ENCODE data around the gene RAB28.

RAB28 gene

DNA sequence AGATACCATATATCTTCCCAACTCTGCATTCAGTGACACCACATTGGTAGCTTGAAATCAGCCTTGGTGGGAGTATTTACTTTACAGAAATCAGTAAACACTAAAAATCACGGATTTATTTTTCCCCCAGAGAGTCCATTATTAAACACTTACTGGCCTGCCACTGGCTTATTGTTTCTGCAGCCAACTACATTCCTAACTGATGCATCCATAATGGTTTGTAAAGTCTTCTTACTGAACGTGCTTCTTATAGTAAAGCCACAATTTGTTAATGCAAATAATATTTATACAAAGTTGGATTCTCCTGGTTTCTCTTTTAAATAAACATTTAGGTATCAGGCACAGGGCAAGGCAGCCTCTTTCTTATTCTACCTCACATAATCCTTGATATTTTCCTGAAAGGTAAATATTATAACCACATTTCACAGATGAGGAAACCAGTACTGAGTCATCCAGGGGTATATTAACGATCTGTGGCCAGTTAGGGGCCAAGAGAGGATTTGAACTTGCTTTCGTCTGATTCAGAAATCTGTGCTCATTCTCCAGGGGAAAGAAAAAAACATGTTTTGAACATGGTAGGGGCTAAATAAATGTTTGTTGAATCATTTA is 136.5 kb downstream of the RAB28 start:
- 85 to 88% methylated on average over 2 to 3 of the region's 4 CpGs for WGBS, 2 experiments (ENCODE audit: insufficient coverage in 2 of 2)
- Histone ChIP-seq H3K27ac (ENCODE audit: low read depth, low read length, severe bottlenecking) (no peak overlapping the region), H3K9me3 (ENCODE audit: control insufficient read depth, low read length) (no peaks in the 10 kb centered on the region)

DNA sequence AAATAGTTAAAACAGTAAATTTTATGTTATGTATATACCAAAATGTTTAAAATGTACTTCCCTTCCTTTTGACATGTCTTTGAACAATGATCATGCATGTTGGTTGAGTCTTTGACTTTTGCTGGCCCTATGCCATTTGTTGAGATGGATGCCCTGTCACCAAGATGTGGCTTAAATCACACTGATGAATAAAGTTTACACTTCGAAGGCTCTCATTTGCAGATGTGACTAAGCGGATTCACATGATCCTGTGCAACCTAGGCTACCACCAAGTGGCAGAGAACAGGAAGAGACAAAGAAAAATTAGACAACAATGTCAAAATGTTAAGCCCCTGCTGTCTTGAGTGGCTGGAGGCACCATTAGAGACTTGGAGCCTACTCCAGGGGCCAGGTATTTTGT is 139.9 kb downstream of the RAB28 start:
- Histone ChIP-seq H3K4me1 (ENCODE audit: control insufficient read depth, insufficient read depth, low read length, poor library complexity, severe bottlenecking) (peaks cover 6% of the 10 kb centered on the region), H3K27ac (ENCODE audit: low read depth, low read length, severe bottlenecking) (no peak overlapping the region), H3K36me3 (ENCODE audit: control insufficient read depth, insufficient read depth, low read length) (no peaks in the 10 kb centered on the region), H3K9me3 (ENCODE audit: control insufficient read depth, low read length) (no peaks in the 10 kb centered on the region), H3K4me3 (ENCODE audit: extremely low read depth, insufficient read depth, low read length, poor library complexity, severe bottlenecking) (no peak overlapping the region)
- WGBS, 2 experiments (ENCODE audit: insufficient coverage in 2 of 2), result 96 to 100% methylated on average over 2 of the region's 2 CpGs

More for the DNA sequence above, 136.5 kb downstream of the RAB28 start:
- Histone ChIP-seq H3K36me3 (ENCODE audit: control insufficient read depth, insufficient read depth, low read length) (no peaks in the 10 kb centered on the region), H3K4me1 (ENCODE audit: control insufficient read depth, insufficient read depth, low read length, poor library complexity, severe bottlenecking) (peaks cover 6% of the 10 kb centered on the region), H3K4me3 (ENCODE audit: extremely low read depth, insufficient read depth, low read length, poor library complexity, severe bottlenecking) (no peak overlapping the region)

DNA sequence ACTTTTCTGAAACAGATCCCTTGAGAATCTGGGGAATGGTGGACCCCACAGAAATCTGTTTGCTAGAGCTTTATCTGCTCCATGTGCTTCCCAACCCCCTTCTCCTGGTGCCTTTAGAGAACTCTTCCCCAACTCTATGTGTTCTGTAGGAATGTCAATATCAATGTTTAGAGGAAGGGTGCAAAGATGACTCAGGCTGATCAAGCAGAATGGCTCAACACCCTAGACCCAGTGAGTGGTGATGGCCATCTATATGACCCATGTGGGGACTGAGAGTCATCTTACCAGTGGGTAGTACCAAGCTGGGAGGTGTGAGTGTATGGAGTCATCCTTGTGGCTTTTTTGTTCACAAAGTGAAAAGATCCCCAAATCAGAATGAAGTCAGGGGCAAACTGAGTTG is 143.5 kb downstream of the RAB28 start:
- H3K27ac ChIP-seq (ENCODE audit: low read depth, low read length, severe bottlenecking), result no peak overlapping the region
- no peaks in the 10 kb centered on the region for H3K4me1 ChIP-seq (ENCODE audit: control insufficient read depth, insufficient read depth, low read length, poor library complexity, severe bottlenecking)
- H3K4me3 ChIP-seq (ENCODE audit: extremely low read depth, insufficient read depth, low read length, poor library complexity, severe bottlenecking), result no peak overlapping the region
- H3K36me3 ChIP-seq (ENCODE audit: control insufficient read depth, insufficient read depth, low read length), result no peaks in the 10 kb centered on the region
- no peaks in the 10 kb centered on the region for H3K9me3 ChIP-seq (ENCODE audit: control insufficient read depth, low read length)

DNA sequence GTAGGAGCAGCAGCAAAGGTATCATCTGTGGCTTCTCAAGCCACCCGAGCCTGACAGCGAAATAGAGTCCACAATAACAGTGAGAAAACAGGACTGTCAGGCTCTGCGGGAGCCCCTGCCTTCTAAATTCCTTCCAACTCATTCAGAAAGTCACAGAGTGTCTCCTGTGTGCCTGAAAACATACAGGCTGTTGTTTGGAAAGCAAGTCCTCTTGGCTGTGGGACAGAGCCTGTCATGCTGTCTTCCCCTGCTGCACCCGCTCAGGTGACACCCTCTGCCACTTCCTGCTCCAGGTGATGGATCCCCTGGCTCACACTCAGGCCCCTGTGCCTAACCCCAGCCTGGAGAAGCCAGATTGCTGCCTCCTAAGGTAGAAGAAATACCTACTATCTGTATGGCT is 152.3 kb downstream of the RAB28 start:
- Histone ChIP-seq H3K27ac (ENCODE audit: low read depth, low read length, severe bottlenecking) (no peak overlapping the region), H3K4me3 (ENCODE audit: extremely low read depth, insufficient read depth, low read length, poor library complexity, severe bottlenecking) (no peak overlapping the region), H3K36me3 (ENCODE audit: control insufficient read depth, insufficient read depth, low read length) (no peaks in the 10 kb centered on the region), H3K9me3 (ENCODE audit: control insufficient read depth, low read length) (no peaks in the 10 kb centered on the region), H3K4me1 (ENCODE audit: control insufficient read depth, insufficient read depth, low read length, poor library complexity, severe bottlenecking) (no peaks in the 10 kb centered on the region)
- 91 to 95% methylated on average over 3 to 4 of the region's 4 CpGs for WGBS, 2 experiments (ENCODE audit: insufficient coverage in 2 of 2)

DNA sequence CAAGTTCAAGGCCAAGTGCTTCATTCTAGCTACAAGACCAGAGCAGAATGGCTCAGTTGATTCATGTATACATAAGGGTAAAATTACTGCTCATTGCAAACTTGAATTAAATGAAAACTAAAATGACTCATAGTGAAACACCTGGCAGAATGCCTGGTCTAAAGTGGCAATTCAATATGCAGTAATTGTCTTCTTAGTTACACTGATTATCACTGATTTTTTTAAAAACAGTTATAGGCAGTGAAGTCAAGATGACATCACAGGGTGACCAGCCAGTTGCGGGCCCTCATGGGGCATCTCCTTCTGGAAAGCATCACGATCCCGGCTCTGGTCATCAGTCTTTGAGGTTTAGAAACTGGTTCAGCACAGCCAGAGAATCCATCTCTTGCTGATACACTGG is 154.2 kb downstream of the RAB28 start:
- Histone ChIP-seq H3K4me1 (ENCODE audit: control insufficient read depth, insufficient read depth, low read length, poor library complexity, severe bottlenecking) (no peaks in the 10 kb centered on the region), H3K4me3 (ENCODE audit: extremely low read depth, insufficient read depth, low read length, poor library complexity, severe bottlenecking) (no peak overlapping the region), H3K27ac (ENCODE audit: low read depth, low read length, severe bottlenecking) (no peak overlapping the region), H3K36me3 (ENCODE audit: control insufficient read depth, insufficient read depth, low read length) (no peaks in the 10 kb centered on the region), H3K9me3 (ENCODE audit: control insufficient read depth, low read length) (no peaks in the 10 kb centered on the region)
- 95 to 97% methylated on average over 3 of the region's 3 CpGs for WGBS, 2 experiments (ENCODE audit: insufficient coverage in 2 of 2)

DNA sequence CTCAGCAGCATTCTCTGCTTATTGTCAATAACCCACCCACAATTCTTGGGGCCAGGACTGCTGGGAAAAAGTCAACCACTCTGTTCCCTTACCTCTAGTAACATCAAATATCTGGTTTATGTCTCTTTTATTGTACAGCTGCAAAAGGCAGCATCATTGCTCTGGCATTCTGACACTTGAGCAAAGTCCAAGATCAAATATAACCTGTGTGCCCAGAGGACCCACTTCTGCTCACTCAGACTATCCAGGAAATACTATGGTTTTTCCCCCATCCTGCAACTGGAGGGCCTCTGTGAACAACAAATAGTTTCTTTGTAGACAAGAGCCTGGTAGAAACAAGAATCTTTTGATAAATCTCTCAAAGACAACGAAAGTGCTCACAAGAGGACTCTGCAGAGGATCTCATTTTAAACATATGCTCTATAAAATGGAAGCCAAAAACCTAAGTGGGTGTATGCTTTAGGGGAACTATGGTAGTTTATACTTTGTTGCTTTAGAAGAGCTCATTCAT is 154.7 kb downstream of the RAB28 start:
- H3K4me1 ChIP-seq (ENCODE audit: control insufficient read depth, insufficient read depth, low read length, poor library complexity, severe bottlenecking), result no peaks in the 10 kb centered on the region
- no peaks in the 10 kb centered on the region for H3K9me3 ChIP-seq (ENCODE audit: control insufficient read depth, low read length)
- H3K36me3 ChIP-seq (ENCODE audit: control insufficient read depth, insufficient read depth, low read length), result no peaks in the 10 kb centered on the region
- no peak overlapping the region for H3K4me3 ChIP-seq (ENCODE audit: extremely low read depth, insufficient read depth, low read length, poor library complexity, severe bottlenecking)
- no CpG with 5 or more reads among the region's 1 CpG for WGBS, 2 experiments (ENCODE audit: insufficient coverage in 2 of 2)
- no peak overlapping the region for H3K27ac ChIP-seq (ENCODE audit: low read depth, low read length, severe bottlenecking)

DNA sequence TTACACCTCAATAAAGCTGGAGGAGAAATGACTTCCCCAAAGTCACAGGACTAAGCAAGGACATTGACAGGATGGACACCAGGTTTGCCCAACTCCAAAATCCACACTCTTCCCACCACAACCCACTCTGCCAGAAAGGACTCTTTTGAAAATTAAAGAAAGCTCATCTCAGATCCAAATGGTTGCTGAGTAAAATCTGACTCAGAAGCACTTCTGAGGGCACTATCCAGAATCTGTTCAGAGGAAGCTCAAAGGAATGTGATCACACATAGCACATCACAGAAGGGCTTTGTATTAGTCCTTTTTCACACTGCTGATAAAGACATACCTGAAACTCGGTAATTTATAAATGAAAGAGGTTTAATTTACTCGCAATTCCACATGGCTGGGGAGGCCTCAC is 155.5 kb downstream of the RAB28 start:
- H3K9me3 ChIP-seq (ENCODE audit: control insufficient read depth, low read length), result no peaks in the 10 kb centered on the region

DNA sequence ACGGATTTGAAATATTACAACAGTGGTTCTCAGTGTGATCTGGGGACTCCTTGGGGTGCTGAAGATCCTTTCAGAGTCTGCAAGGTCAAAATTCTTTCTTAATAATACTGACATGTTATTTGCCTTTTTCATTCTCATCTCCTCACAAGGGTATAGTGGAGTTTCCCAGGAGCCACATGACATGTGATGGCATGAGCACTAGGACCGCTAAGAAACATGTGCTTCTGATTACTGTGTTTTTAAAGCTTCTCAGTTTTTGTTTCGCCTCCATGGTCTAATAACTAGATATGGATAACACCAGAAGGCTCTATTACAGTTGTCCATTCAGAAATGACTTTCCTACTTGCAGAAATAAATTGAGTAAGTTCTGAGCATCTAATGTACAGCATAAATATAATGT is 156.1 kb downstream of the RAB28 start:
- Histone ChIP-seq H3K27ac (ENCODE audit: low read depth, low read length, severe bottlenecking) (no peak overlapping the region), H3K9me3 (ENCODE audit: control insufficient read depth, low read length) (no peaks in the 10 kb centered on the region), H3K4me3 (ENCODE audit: extremely low read depth, insufficient read depth, low read length, poor library complexity, severe bottlenecking) (no peak overlapping the region), H3K36me3 (ENCODE audit: control insufficient read depth, insufficient read depth, low read length) (no peaks in the 10 kb centered on the region), H3K4me1 (ENCODE audit: control insufficient read depth, insufficient read depth, low read length, poor library complexity, severe bottlenecking) (no peaks in the 10 kb centered on the region)
- WGBS, 2 experiments (ENCODE audit: insufficient coverage in 2 of 2), result 83 to 100% methylated on average over 2 of the region's 3 CpGs

More for the DNA sequence above, 155.5 kb downstream of the RAB28 start:
- Histone ChIP-seq H3K36me3 (ENCODE audit: control insufficient read depth, insufficient read depth, low read length) (no peaks in the 10 kb centered on the region), H3K4me1 (ENCODE audit: control insufficient read depth, insufficient read depth, low read length, poor library complexity, severe bottlenecking) (no peaks in the 10 kb centered on the region), H3K27ac (ENCODE audit: low read depth, low read length, severe bottlenecking) (no peak overlapping the region), H3K4me3 (ENCODE audit: extremely low read depth, insufficient read depth, low read length, poor library complexity, severe bottlenecking) (no peak overlapping the region)
- 67 to 71% methylated on average over 1 of the region's 2 CpGs for WGBS, 2 experiments (ENCODE audit: insufficient coverage in 2 of 2)

DNA sequence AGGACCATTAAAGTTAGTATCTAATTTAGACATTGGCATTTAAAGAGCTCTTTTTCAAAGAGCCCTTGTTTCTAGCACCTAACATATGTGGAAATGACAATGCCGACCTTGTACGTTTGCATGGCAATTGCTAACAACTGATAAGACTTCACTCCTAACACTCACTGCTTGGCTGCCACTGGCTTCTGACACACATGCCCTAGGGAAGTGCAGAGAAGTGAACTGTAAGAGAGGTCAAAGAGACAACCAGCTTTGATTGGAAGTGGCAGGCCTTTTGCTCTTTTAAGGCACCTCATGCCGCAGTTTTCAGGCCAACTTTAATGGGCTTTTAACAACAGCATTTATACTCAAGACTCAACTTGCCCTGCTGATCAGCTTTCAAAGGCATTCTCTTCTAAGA is 158.4 kb downstream of the RAB28 start:
- H3K4me3 ChIP-seq (ENCODE audit: extremely low read depth, insufficient read depth, low read length, poor library complexity, severe bottlenecking), result no peak overlapping the region
- peaks cover 3% of the 10 kb centered on the region for H3K36me3 ChIP-seq (ENCODE audit: control insufficient read depth, insufficient read depth, low read length)
- WGBS, 2 experiments (ENCODE audit: insufficient coverage in 2 of 2), result 60 to 100% methylated on average over 1 to 2 of the region's 3 CpGs
- no peak overlapping the region for H3K27ac ChIP-seq (ENCODE audit: low read depth, low read length, severe bottlenecking)
- H3K9me3 ChIP-seq (ENCODE audit: control insufficient read depth, low read length), result no peaks in the 10 kb centered on the region
- no peaks in the 10 kb centered on the region for H3K4me1 ChIP-seq (ENCODE audit: control insufficient read depth, insufficient read depth, low read length, poor library complexity, severe bottlenecking)

DNA sequence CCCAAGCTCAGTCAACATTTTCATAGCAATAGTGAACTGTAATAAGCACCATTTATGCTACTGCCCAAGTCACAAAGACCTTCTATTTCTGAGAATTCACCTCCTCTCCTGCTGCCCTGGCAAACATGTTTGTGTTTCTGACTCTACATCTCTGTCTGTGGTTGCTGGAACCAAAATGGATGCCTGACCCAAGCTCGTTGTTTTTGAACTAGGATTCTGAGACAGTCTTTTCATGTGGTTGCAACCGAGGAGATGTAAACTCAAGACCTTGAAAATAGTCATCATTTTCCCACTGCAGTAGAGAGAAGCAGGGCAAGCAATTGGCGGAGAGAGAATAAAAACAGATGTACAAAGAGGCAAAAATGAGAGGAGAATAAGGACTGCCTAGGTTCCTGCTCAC is 160.2 kb downstream of the RAB28 start:
- WGBS, 2 experiments (ENCODE audit: insufficient coverage in 2 of 2), result 92% methylated on average over 2 of the region's 3 CpGs; no CpG with 5 or more reads in 1 of the 2 experiments
- no peak overlapping the region for H3K27ac ChIP-seq (ENCODE audit: low read depth, low read length, severe bottlenecking)

DNA sequence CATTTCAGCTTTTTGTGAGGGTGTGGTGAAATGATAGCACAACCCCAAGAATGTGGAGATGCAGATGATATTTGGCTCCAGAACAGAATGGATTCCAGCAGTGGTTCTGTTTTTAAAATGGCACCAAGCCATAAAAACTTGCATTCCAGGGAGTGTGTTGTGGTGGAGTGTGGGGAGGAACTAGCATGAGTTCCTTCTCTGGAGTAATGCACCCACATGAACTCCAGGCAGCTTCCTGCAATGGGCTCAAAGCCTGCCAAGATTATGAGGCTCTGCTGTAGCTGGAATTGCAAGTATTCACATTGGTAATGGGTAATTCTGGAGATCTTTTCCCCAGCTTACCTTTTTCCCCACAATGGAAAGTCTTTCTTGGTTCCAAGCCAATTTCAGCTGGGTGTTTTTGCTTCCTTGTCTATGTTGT is 161.4 kb downstream of the RAB28 start:
- H3K4me1 ChIP-seq (ENCODE audit: control insufficient read depth, insufficient read depth, low read length, poor library complexity, severe bottlenecking), result no peaks in the 10 kb centered on the region
- H3K9me3 ChIP-seq (ENCODE audit: control insufficient read depth, low read length), result no peaks in the 10 kb centered on the region
- peaks cover 3% of the 10 kb centered on the region for H3K36me3 ChIP-seq (ENCODE audit: control insufficient read depth, insufficient read depth, low read length)
- H3K4me3 ChIP-seq (ENCODE audit: extremely low read depth, insufficient read depth, low read length, poor library complexity, severe bottlenecking), result no peak overlapping the region
- no peak overlapping the region for H3K27ac ChIP-seq (ENCODE audit: low read depth, low read length, severe bottlenecking)

More for the DNA sequence above, 160.2 kb downstream of the RAB28 start:
- Histone ChIP-seq H3K9me3 (ENCODE audit: control insufficient read depth, low read length) (no peaks in the 10 kb centered on the region), H3K4me3 (ENCODE audit: extremely low read depth, insufficient read depth, low read length, poor library complexity, severe bottlenecking) (no peak overlapping the region), H3K4me1 (ENCODE audit: control insufficient read depth, insufficient read depth, low read length, poor library complexity, severe bottlenecking) (no peaks in the 10 kb centered on the region), H3K36me3 (ENCODE audit: control insufficient read depth, insufficient read depth, low read length) (peaks cover 3% of the 10 kb centered on the region)

Data from mesodermal cell (in vitro differentiated cells).